ENCODE data around the gene MDM2. TPM values are rescaled to one million over a fixed set of nuclear protein-coding genes. Genes with fewer than 3 reads are reported as not detected.
A peak's percentile ranks its signal among the peaks of the same experiment; 100 is the strongest.

Gene MDM2
- polyA plus RNA-seq, 3 donors, result 49.2 to 76.8 (median 74.6) TPM

DNA sequence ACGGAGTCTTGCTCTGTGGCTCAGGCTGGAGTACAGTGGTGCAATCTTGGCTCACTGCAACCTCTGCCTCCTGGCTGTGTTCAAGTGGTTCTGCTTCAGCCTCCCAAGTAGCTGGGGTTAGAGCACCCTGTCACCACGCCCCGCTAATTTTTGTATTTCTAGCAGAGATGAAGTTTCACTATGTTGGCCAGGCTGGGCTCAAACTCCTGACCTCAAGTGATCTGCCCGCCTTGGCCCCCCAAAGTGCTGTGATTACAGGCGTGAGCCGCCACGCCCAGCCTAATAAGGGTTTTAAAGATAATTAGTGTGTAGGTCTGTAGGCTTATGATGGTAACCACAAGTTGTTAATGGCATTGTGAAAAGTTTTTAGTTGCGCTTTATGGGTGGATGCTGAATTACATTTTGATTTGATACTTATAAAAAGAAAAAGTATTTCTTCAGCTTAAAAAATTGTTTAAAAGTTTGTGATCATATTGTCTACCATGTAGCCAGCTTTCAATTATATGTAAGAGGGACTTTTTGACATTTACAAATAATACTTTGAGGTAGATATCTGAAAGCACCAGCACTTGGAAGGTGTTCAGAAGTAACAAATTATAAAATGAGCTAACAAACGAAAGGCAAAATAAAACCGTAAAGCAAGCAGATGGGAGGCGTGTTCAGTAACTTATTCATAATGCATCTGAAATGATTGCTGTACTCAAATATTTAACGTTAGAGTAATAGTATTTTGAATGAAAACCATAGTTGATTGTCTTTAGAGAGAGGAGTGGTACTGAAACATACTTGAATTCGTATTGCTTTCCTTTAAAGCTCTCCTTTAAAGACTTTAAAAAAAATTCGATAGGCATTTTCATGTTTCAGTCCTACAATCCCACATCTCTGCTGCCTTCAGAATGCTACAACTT lies 37.1 kb downstream of the MDM2 start:
- DNase-seq, result no peak

DNA sequence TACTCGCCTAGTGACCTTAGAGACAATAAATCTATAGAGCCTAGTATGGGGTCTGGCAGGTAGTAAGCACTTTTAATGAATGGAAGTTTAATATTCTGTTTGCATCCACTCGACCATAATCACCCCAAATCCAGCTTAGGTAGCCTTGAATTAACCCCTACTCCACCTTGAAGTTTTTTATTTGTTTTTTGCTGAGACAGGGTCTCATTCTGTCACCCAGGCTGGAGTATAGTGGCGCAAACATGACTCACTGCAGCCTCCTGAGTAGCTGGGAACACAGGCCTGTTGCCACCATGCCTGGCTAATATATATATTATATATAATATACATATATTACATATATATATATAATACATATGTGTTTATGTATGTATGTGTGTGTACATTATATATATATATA lies 38.8 kb downstream of the MDM2 start:
- no peak for DNase-seq

DNA sequence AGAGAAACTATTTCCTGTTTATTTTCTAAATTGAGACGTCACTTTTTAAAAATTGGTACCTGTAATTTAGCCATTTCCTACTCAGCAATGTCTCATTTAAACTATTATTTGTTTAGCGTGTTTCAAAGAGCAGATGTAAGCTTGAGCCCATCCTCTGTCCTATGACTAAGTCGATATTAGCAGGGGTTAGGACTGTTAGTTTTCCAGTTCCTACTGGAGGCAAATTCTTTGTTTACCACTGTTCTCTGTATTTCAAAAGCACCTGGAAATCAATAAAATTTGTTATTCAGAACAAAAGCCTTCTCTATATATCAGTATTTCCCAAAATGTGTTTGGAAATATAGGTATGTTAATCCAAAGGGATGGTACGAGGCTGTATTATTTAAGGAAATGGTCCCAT lies 42.4 kb downstream of the MDM2 start:
- no peak for DNase-seq

DNA sequence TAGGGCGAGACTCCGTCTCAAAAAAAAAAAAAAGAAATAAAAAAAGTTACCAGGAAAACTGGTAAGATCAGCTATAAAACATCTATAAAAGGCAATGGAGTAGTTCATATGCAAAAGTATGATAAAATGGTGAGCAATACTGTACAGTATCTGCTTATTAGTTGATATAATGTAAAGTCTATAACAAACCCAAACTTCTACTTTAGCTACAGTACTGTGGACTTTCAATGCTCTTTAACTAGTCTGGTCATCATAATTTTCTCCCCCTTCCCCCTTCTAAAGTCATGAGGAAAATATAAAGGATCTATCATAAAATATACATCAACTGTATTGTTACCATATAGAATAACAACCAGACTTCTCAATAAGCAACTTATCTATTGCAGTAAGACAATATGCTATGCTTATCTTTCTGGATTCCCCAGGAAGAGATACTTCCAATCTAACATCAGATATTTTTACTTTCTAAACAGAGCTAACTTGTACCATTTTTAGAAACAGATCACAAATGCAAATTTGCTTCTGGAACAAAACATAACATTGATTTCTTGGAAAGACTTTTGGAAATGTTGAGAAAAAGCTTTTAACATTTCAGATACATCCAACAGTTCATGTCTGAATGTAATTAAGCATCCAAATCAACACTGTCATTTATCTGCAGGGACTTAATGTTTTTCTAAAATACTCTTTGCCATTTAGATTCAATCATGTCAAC lies 43.8 kb downstream of the MDM2 start:
- DNase-seq, result no peak

DNA sequence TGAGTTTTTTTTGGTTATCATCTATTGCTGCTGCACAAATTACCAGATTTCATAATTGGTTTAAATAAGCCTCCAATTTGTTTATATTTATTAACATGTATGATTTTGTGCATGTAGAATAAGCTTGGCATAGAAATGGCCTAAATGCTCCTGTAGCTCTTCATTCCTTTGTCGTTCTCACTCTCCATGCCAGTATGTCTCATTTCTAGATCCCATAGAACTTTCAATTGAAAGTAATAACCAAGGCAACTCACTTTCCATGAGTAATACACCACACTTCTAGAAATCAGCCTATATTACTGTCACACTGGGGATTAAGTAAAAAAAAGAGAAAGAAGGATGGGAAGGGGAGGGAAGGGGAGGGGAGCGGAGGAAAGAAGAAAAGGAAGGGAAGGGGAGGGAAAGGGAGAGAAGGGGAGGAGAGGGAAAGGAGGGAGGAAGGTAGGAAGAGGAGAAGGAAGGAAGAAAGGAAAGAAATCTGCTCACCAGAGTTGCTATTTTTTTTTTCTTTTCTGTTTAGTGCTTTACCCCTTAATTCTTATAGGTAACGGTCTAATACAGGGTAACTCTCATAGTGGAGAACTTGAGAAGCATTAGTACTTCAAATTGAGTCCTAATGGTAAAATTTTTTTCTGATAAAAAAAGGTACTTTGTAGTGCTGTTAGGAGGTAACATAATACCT lies 45.6 kb downstream of the MDM2 start:
- DNase-seq, result no peak

DNA sequence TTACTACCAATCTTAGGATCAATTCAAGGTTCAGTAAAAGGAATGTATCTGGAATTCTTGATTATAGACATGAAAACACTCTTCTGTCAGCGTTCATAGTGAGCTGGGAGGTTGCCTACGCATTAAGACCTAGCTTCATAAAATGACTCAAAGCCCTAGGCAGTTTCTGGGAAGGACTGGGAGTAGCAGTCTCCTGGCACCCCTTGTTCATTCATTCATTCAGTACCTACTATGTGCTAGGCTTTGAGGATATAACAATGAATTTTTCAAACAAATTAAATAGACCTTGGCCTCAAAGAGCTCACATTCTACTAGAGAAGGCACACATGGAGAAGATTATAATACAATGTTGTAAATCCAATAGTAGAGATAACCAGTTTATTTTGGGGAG lies 46.1 kb downstream of the MDM2 start:
- DNase-seq, result no peak

DNA sequence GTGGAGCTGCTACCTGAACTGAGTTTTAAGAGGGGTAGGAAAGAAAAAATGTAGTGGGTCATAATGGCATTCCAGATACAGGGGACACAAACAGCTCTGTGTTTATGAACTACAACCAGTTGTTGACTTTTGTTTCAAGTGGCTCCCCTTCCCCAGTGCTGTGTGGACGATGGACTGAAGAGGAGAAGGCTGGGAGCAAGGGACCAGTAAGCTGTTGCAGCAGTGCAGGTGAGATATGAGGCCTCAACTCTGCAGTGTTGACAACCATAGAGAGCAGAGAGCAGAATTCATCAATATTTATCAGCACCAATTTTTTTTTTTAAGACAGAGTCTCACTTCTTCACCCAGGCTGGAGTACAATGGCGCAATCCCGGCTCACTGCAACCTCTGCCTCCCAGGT lies 46.6 kb downstream of the MDM2 start:
- no peak for DNase-seq

DNA sequence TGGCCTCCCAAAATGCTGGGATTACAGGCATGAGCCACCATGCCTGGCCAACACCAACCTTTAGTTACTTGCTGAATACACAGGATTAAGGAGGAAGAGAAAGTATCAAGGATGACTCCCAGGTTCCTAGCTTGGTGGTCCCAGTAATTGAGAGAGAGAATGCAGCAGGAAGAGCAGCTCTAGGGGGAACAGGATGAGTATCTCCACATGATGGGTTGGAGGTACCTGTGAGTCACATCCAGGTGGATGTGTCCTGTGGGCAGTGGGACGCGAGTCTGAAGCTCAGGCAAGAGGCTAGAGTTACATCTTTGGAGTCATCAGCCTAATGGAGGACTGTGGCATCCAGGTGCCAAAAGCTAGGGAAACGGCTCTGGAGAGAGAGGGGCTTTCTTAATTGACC lies 47.1 kb downstream of the MDM2 start:
- no peak for DNase-seq

DNA sequence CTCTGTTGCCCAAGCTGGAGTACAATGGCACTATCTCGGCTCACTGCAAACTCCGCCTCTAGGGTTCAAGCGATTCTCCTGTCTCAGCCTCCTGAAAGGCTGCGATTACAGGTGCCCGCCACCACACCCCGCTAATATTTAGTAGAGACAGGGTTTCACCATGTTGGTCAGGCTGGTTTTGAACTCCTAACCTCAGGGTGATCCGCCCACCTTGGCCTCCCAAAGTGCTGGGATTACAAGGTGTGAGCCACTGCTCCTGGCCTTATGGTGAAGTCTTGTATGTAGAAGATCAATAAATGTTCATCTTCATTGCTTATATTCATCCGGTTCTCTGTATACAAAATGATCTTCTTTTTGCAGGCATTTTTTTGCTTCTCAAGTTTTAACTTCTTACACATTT lies 47.8 kb downstream of the MDM2 start:
- no peak for DNase-seq

DNA sequence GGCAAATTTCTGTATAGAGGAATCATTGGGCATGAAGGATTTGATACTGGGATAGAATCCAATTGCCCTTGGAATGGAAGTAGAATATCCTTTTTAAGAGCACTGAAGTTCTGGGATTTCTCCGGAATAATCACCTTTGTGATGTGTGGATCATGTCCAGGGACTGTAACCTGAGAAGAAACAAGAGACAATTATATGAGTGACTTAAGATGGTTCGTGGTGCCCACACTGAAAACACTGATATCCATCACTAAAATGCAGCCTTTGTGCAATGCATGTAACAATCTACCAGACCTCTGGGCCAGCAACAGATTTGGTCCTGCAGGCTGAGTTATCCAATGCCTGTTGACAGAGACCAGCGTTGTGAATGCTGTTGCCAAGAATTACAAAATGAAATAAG lies 48.5 kb downstream of the MDM2 start:
- no peak for DNase-seq

DNA sequence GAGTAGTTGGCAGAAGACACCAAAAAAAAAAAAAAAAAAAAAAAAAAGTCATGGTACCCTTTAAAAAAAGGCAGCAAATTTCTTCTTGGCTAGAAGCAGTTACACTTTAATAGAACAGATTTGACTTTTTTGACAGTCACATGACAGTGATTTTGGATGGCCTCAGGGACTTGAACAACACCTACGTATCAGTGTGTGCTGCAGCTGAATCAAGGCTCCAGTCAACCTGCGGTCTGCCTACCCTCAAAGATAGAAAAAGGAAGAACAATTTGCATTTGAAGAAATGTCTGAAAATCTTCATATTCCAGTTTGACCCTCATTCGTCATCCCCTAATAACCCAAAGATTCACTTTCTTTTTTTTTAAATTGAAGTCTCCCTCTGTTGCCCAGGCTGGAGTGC lies 53.9 kb downstream of the MDM2 start:
- no peak for DNase-seq

DNA sequence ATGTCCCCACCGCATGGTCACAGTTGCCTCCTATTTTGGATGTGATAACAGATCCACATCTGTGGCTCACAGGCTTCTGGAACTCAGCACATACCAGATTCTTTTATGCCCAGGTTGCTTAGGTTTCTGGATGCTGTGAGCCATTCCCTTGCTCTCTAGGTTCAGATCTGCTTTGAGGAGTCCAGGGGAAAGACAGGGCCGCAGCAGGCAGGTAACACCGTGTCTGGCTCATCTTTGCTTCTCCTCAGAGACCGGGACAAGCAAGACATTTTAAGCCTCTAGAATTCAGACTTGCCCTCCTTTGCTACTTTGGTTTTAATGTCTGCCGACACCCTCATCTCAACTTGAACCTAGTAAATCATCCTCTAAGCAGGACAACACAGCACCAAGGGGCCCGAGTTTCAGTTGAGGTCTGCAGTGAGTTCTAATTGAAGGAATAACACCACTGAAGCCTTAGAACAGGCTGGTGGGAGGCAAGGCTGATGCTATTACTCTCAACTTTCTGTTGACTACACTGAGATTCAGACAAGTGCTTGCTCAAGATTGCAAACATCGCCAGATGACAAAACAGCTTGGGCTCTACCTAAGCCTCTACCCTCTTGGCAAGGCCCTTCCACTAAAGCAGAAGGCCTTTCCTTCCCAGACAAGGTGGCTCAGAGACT lies 55.3 kb downstream of the MDM2 start:
- no peak for DNase-seq

DNA sequence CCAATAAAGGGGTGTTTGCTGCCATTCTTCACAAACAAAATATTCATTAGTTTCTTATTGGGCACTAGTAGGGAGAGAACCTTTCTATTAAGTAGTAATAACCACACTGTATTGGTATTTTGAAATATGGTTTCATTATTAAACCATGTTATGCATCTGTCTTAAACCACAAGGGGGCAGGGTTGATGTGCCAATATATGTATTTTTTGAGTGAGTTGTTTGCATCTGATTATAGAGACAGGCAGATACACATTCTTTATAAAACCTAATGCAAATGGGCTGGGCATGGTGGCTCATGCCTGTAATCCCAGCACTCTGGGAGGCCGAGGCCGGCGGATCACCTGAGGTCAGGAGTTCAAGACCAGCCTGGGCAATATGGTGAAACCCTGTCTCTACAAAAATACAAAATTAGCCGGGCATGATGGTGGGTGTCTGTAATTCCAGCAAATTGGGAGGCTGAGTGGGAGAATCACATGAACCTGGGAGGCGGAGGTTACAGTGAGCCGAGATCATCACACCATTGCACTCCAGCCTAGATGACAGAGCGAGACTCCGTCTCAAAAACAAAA lies 56.0 kb downstream of the MDM2 start:
- DNase-seq, result peak; percentile 36

DNA sequence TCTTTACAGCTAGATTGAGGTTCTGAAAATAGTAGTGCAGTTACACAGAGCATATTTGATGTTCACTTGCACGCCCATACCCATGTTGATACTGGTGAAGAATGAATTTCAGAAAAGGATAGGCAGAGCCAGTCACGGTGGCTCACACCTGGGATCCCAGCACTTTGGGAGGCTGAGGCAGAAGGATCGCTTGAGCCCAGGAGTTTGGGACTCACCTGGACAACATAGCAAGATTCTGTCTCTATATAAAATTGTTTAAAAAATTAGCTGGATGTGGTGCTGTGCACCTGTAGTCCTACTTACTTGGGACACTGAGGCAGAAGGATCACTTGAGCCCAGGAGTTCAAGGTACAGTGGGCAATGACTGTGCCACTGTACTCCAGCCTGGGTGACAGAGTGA lies 56.6 kb downstream of the MDM2 start:
- no peak for DNase-seq

DNA sequence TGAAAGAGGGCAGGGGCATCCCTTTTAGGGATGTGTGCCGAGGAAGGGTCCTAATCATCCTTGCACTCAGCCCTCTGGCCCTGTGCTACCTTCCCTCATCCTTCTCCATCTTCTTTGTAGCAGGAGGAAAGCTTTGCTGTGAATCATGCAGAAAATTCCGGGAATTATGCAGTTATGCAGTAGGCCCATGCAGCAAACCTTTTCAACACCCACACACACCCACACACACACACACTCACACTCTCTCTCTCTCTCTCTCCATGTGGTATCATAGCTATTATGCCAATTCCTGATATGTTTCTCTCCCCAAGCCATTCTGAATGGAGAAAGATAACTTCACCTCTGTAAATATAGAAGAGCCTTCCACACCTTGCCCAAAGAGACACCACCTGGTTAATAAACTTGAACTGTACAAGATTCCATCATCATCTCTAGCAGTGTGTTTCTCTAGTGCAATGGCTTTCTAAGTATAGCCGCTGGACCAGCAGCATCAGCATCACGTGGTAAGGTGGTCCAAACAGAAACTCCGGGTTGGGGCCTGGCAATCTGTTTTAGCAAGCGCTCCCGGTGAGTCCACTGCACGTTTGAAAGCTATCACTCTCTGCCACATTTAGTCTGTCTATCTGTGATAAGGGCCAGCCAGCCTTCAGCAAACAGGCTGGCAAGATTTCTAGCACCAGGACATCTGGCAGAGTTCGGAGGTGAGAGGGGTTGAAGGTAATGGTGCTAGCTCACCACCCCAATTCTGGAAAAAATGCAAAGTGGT lies 57.6 kb downstream of the MDM2 start:
- DNase-seq, result no peak

DNA sequence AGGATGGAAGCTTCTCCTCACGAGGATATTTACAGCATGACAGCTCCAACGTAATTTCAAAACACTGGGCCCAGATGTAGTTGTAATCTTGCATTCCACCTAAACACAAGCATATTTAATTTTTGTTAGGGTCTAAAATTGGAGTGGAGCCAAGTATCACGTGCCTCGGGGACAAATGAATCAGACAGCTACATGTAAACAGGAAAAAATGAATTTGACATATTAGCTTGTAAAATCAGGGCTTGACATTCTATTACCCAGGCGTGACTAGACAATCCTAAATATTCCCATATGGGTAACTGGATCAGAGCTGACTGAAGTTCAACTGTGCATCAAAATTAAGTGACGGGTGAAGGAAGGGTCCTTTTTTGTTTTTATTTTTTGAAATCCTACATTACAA lies 59.0 kb downstream of the MDM2 start:
- peak; percentile 1 for DNase-seq

DNA sequence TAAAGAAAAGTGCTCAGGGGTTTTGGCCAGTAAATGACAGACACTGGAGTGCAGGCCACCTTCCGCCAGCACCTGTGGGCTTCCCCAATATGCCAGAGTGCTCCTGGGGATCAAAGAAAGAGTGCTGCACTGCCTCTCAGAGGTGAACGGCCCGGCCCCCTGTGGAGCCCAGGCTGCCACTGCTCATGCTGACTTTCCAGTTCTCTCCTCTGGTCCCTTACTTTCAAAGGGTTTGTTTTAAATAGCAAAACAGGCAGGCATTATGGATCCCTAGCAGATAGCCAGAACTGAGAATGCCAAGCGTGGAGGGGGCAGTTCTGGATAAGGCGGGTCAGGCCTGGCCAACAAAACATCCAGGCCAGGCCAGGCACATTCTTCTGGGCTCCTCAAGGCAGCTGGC lies 59.6 kb downstream of the MDM2 start:
- DNase-seq, result no peak

DNA sequence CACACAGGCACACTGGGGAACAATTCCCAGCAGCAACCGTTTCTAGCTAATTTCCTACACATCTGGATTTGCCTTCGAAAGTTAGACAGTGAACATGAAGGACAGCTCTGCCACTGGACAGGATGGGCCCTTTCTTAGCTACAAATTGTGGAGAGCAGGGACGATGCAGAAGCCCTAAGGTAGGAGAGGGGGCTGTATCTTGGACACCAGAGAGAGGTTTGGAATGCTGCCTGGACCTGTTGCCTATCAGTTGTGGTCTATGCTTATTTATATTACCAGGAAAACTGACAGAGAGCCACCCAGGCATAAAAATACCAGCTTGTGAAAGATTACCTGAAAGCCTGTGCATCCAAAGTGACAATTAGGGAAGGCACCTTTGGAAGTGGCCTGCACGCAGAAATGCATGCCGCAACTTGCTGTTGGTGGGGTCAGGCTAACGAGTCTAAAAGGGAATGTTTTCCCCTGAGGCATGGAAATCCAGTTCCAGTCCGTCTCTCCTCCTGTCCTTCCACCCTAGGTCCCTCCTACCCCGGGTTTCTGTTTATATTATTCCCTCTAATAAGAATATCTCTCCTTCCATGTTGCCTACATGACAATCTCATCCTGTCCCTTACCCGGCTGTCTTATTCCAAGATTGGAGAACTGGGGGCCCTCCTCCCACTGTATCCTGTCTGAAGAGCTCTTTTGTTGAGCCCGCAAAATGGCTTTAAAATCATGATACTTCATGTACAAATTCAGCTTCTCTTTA lies 60.2 kb downstream of the MDM2 start:
- DNase-seq, result no peak

DNA sequence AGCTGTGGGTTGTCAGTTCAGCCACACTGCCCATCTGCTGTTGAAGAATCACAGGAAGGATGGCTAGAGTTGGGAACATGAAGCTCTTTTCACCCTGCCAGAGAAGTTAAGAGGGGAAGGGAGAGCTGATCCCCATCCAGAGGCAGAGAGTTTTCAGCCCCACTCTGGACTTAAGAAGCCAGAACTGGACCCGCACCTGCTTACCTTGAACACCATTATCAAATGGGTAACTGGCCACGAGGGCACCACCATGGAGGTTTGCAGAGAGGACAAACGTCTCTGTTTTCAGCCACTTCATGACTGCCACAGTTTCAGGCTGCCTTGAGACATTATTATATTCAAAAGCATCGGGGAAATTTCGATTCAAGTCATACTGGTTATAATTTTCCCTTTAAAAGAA lies 62.0 kb downstream of the MDM2 start:
- DNase-seq, result no peak

DNA sequence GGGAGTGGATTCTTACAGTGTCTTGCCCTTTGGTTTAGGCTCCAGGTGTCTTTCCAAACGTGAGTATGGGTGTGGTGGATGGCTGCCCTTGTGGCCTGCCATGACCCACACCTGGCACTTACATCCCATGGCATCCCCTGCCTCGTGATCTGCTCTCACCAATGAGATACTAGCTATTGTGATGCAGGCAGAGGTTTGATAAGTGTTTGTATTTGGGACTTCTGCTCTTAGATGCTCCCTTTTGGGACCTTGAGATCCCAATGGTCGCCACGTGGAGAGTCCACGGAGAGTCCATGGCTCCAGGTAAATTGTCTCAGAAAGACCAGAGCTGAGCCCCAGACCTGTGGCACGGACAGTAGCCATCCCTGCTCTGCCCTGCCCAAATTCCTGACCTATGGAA lies 62.5 kb downstream of the MDM2 start:
- DNase-seq, result no peak
